Keratinocyte (primary cell): ENCODE measurements around the gene ADM2. TPM values are rescaled to one million over a fixed set of nuclear protein-coding genes. Genes with fewer than 3 reads are reported as not detected.

ENCODE experiments used
- DNase-seq: peaks from one replicate; pipeline ENCODE4 v3.0.0-alpha.2; 2011; ENCODE audit warnings: low read depth, missing footprints, low spot score
- FAIRE-seq: peaks from 2 replicates; lab custom pipeline; 2011; peaks lifted over from hg19 to GRCh38; lab: Jason Lieb, UNC
- H2AFZ ChIP-seq: 2 replicates; pipeline ENCODE4 v1.6.0; 2012; ENCODE audit warnings: low read length, control low read depth, inconsistent platforms; ENCODE audit not compliant: control insufficient read depth
- H3K27ac ChIP-seq: 2 replicates; pipeline ENCODE4 v1.5.1; 2011; ENCODE audit warnings: low read length; ENCODE audit not compliant: control insufficient read depth, insufficient read depth
- H3K27me3 ChIP-seq: 3 replicates; pipeline ENCODE4 v1.6.0; 2011; ENCODE audit warnings: low read length; ENCODE audit not compliant: control insufficient read depth, insufficient read depth; ENCODE audit errors: extremely low read depth
- H3K36me3 ChIP-seq, 2 experiments: 2 replicates in 1 of 2; 3 replicates in 1 of 2; pipeline ENCODE4 v1.5.1; 2011; ENCODE audit warnings: low read length in 2 of 2, mild to moderate bottlenecking in 1 of 2; ENCODE audit not compliant: control insufficient read depth in 2 of 2, insufficient read depth in 2 of 2; ENCODE audit errors: extremely low read depth in 1 of 2
- H3K4me1 ChIP-seq: 3 replicates; pipeline ENCODE4 v1.5.1; 2011; ENCODE audit warnings: low read length; ENCODE audit not compliant: control insufficient read depth, insufficient read depth; ENCODE audit errors: extremely low read depth
- H3K4me2 ChIP-seq: 3 replicates; pipeline ENCODE4 v1.6.0; 2011; ENCODE audit warnings: low read depth, low read length; ENCODE audit not compliant: control insufficient read depth, insufficient read depth; ENCODE audit errors: extremely low read depth
- H3K4me3 ChIP-seq, 3 experiments: fragments of 200-600 bp in 1 of 3; sonication (generic) in 1 of 3; 2 replicates in 2 of 3; 3 replicates in 1 of 3; pipeline ENCODE4 v1.5.1; 2011 to 2016; ENCODE audit warnings: low read length in 3 of 3, mild to moderate bottlenecking in 3 of 3, control low read depth in 2 of 3, inconsistent platforms in 1 of 3, low read depth in 1 of 3, mixed read lengths in 1 of 3, mixed run types in 1 of 3, moderate library complexity in 1 of 3; ENCODE audit not compliant: control insufficient read depth in 2 of 3, insufficient read depth in 2 of 3; ENCODE audit errors: extremely low read depth in 1 of 3
- H3K79me2 ChIP-seq: 2 replicates; pipeline ENCODE4 v1.6.0; 2012; ENCODE audit warnings: low read length; ENCODE audit not compliant: control insufficient read depth, insufficient read depth
- H3K9ac ChIP-seq: 3 replicates; pipeline ENCODE4 v1.6.0; 2011; ENCODE audit warnings: low read length; ENCODE audit not compliant: control insufficient read depth, insufficient read depth; ENCODE audit errors: extremely low read depth
- H3K9me1 ChIP-seq: 3 replicates; pipeline ENCODE4 v1.6.0; 2011; ENCODE audit warnings: low read length; ENCODE audit not compliant: control insufficient read depth, insufficient read depth; ENCODE audit errors: extremely low read depth
- H3K9me3 ChIP-seq: 2 replicates; pipeline ENCODE4 v1.5.1; 2012; ENCODE audit warnings: low read depth, low read length; ENCODE audit not compliant: control insufficient read depth
- H4K20me1 ChIP-seq: 3 replicates; pipeline ENCODE4 v1.6.0; 2011; ENCODE audit warnings: low read length; ENCODE audit not compliant: control insufficient read depth, insufficient read depth; ENCODE audit errors: extremely low read depth
- CTCF ChIP-seq, 3 experiments: IDR thresholded peaks in 1 of 3; conservative IDR thresholded peaks in 1 of 3; optimal IDR thresholded peaks in 1 of 3; 2 replicates in 2 of 3; 3 replicates in 1 of 3; pipeline versions ENCODE3 to v1.5.1; 2011; ENCODE audit warnings: low read length in 3 of 3, mild to moderate bottlenecking in 3 of 3, moderate library complexity in 2 of 3, control low read depth in 1 of 3, inconsistent platforms in 1 of 3; ENCODE audit not compliant: insufficient read depth in 2 of 3; ENCODE audit errors: extremely low read depth in 1 of 3
- EZH2 ChIP-seq: IDR thresholded peaks from one replicate; pipeline ENCODE4 v1.6.1; 2012; ENCODE audit warnings: inconsistent platforms, mild to moderate bottlenecking, low read length, moderate library complexity
- dilution Hi-C: fragments of 300-500 bp; cut with MboI; formaldehyde crosslinking; loops from one replicate; pipeline ENCODE4 v1.7.0; 2020; ENCODE audit warnings: low sequenced_read_pairs; ENCODE audit not compliant: extremely low pct_ligation_motif_present
- polyA plus RNA-seq, 5 experiments: library from polyadenylated mRNA; depleted of rRNA in 3 of 5; stranded (reverse) in 3 of 5; stranded (forward) in 1 of 5; unstranded in 1 of 5; fragments of >200 nt; gene quantifications; 1 replicate in 1 of 5; 2 replicates in 3 of 5; 3 replicates in 1 of 5; pipeline versions ENCODE4 v1.2.1 to v1.2.3, GENCODE V29; 2011 to 2012; ENCODE audit warnings: missing spikeins in 2 of 5, low read depth in 1 of 5, low replicate concordance in 1 of 5

The ADM2 gene
- polyA plus RNA-seq, 1 donor (not counting 4 experiments of a cell fraction or from before 2014, with no cell fraction given), result 0.21 TPM

- no peak for TF ChIP-seq EZH2
Measured at GRCh38 chr22:50522208-50522805, 41.0 kb downstream of the ADM2 start.

GRCh38 chr22:50522806-50523438, 41.6 kb downstream of the ADM2 start:
- Histone ChIP-seq H2AFZ (no peak overlapping the region), H3K4me1 (peaks cover 16% of the 10 kb centered on the region), H3K27me3 (no peaks in the 10 kb centered on the region), H3K9me1 (no peaks in the 10 kb centered on the region), H4K20me1 (no peaks in the 10 kb centered on the region), H3K4me3 (no peak overlapping the region), H3K27ac (no peak overlapping the region), H3K79me2 (peaks cover 24% of the 10 kb centered on the region), H3K9ac (no peak overlapping the region), H3K9me3 (no peaks in the 10 kb centered on the region), H3K4me2 (no peak overlapping the region), H3K36me3 (peaks cover 22 to 33% of the 10 kb centered on the region in 2 experiments)
- no peak for DNase-seq
- FAIRE-seq, result no peak
- dilution Hi-C loops, result no loop called here
- TF ChIP-seq EZH2 (no peak), CTCF (optimal IDR thresholded peaks at IDR 0.05 in 1 of 3, IDR thresholded peaks at IDR 0.05 in 1 of 3, conservative IDR thresholded peaks at IDR 0.05 in 1 of 3; ENCODE audit: extremely low read depth in 1 of 3, insufficient read depth in 2 of 3, low read length in 3 of 3) (no peak)

More at GRCh38 chr22:50522208-50522805, 41.0 kb downstream of the ADM2 start:
- Histone ChIP-seq H3K4me3 (no peak overlapping the region), H4K20me1 (no peaks in the 10 kb centered on the region), H3K27me3 (no peaks in the 10 kb centered on the region), H3K9me3 (no peaks in the 10 kb centered on the region), H3K36me3 (peaks cover 22 to 33% of the 10 kb centered on the region in 2 experiments), H3K9ac (no peak overlapping the region), H3K27ac (no peak overlapping the region), H3K4me1 (peaks cover 16% of the 10 kb centered on the region), H3K79me2 (peaks cover 24% of the 10 kb centered on the region), H3K9me1 (no peaks in the 10 kb centered on the region), H2AFZ (no peak overlapping the region), H3K4me2 (no peak overlapping the region)
- FAIRE-seq (no peak), DNase-seq (no peak)
- dilution Hi-C loops, result no loop called here
